Inferior parietal cortex (tissue), 1 donor: ENCODE results near the gene FAM151A.

Experiments used
- DNase-seq: peaks from one replicate; pipeline ENCODE4 v3.0.0-alpha.2; 2016; ENCODE audit errors: extremely low spot score

The FAM151A gene

GRCh38 chr1:54579337-54579781 lies 44.0 kb downstream of the FAM151A start:
- no peak for DNase-seq

- peak; percentile 47 for DNase-seq
Measured at GRCh38 chr1:54577612-54578011, 45.7 kb downstream of the FAM151A start.

GRCh38 chr1:54575605-54576290 lies 47.6 kb downstream of the FAM151A start:
- no peak for DNase-seq

GRCh38 chr1:54575161-54575560 lies 48.2 kb downstream of the FAM151A start:
- DNase-seq = no peak

GRCh38 chr1:54574158-54574778 lies 49.1 kb downstream of the FAM151A start:
- no peak for DNase-seq

GRCh38 chr1:54572542-54572850 lies 50.8 kb downstream of the FAM151A start:
- no peak for DNase-seq

GRCh38 chr1:54571803-54572541 lies 51.4 kb downstream of the FAM151A start:
- no peak for DNase-seq

GRCh38 chr1:54571326-54571725 lies 52.0 kb downstream of the FAM151A start:
- DNase-seq = no peak

- no peak for DNase-seq
Measured at GRCh38 chr1:54570161-54570560, 53.2 kb downstream of the FAM151A start.

GRCh38 chr1:54569339-54569738 lies 54.0 kb downstream of the FAM151A start:
- DNase-seq = no peak

- DNase-seq = no peak
Measured at GRCh38 chr1:54567961-54568360, 55.4 kb downstream of the FAM151A start.

- no peak for DNase-seq
Measured at GRCh38 chr1:54566438-54567141, 56.7 kb downstream of the FAM151A start.

GRCh38 chr1:54565113-54565501 lies 58.2 kb downstream of the FAM151A start:
- DNase-seq = no peak

- no peak for DNase-seq
Measured at GRCh38 chr1:54564312-54565112, 58.8 kb downstream of the FAM151A start.

GRCh38 chr1:54559771-54560231 lies 63.5 kb downstream of the FAM151A start:
- no peak for DNase-seq
